Left lung (tissue), 10 donors: ENCODE data around the gene TSPAN9. TPM values are rescaled to one million over a fixed set of nuclear protein-coding genes. Genes with fewer than 3 reads are reported as not detected.

Source experiments
- ATAC-seq: fragments of 200-7000 bp; cut with Tn5 transposase; one replicate; pipeline ENCODE4 v1.9.1; 2020; ENCODE audit warnings: moderate library complexity
- DNase-seq, 4 donors: peaks; one replicate each; pipeline ENCODE4 v3.0.0-alpha.2; 2013 to 2020
- H3K27ac ChIP-seq, 2 donors: fragments of 200-600 bp; sonication (generic) in 1 of 2; one replicate each; pipeline versions ENCODE4 v1.5.0 to v1.8.0; 2020 to 2021
- H3K27me3 ChIP-seq, 2 donors: fragments of 200-600 bp; sonication (generic) in 1 of 2; one replicate each; pipeline versions ENCODE4 v1.5.0 to v1.8.0; 2020 to 2021
- H3K36me3 ChIP-seq, 2 donors: fragments of 200-600 bp; sonication (generic) in 1 of 2; one replicate each; pipeline versions ENCODE4 v1.5.0 to v1.8.0; 2020 to 2021
- H3K4me1 ChIP-seq, 2 donors: fragments of 200-600 bp; one replicate each; pipeline ENCODE4 v1.8.0; 2021
- H3K4me3 ChIP-seq, 2 donors: fragments of 200-600 bp; sonication (generic) in 1 of 2; one replicate each; pipeline versions ENCODE4 v1.5.0 to v1.8.0; 2020 to 2021; ENCODE audit warnings: mild to moderate bottlenecking in 1 of 2
- H3K9me3 ChIP-seq, 2 donors: fragments of 200-600 bp; sonication (generic) in 1 of 2; one replicate each; pipeline versions ENCODE4 v1.5.0 to v1.8.0; 2020 to 2021
- intact Hi-C, 2 donors: fragments of 100-400 bp; cut with DNase I; formaldehyde crosslinking; loops; one replicate each; pipeline versions ENCODE4 v1.11.2 to v1.14.2; 2022
- polyA plus RNA-seq, 6 donors: library from polyadenylated mRNA; unstranded; fragments of 120-200 nt; gene quantifications; one replicate each; pipeline ENCODE4 v1.2.1, GENCODE V29; 2013; ENCODE audit not compliant: insufficient read length in 6 of 6
- total RNA-seq, 2 donors: library from RNA; stranded (reverse); fragmentation: NEBNext Ultra II Directional; extraction: Animal tissue kit (Norgen Biotek cat#: 25700); gene quantifications; one replicate each; pipeline ENCODE4 v1.2.1, GENCODE V29; 2021
- TF ChIP-seq, protein P1 (sequence below), 2 donors: fragments of 200-600 bp; sonication (generic) in 1 of 2; IDR thresholded peaks; one replicate each; pipeline versions ENCODE4 v1.5.0 to v1.8.0; 2021; ENCODE audit warnings: antibody characterized with exemption in 2 of 2
- donor health status: DM: no; HTN: yes; CAD: no.
- donor health status: DM: no; HTN: no; CAD: no.

TSPAN9 gene
- total and polyA plus RNA-seq, 8 donors, result 35.6 to 98.6 (median 81.3) TPM

DNA sequence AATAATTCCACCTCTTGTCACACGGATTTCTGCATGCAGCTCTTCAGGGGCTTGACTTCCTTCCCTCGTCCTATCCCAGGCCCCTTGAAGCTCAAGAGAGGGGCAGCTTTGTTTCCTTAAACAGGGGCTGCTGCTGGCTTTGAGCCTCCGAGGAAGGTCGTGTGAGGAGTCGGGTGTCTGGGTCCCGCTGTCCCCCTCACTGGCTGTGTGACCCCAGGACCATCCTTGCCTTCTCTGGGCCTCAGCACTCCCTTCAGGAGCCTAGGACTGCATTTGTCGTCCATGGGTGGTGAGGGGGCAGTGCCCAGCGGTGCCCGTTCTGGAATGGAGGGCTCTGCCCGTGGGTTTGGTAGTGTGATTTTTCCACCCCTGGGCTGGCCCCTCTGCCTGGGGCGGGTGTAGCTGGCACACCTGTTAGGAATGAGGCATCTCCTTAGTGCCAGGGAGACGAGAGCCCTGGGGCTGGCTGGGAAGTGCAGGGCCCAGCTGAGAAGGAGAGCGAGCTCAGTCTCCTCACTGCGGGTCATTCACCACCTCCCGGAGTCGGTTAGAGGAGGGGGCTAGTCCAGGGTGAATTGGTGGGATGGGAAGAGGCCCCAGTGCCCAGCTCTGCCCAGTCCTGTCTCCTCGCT is 60.8 kb downstream of the TSPAN9 start:
- Histone ChIP-seq H3K4me3 (no peak overlapping the region), H3K4me1 (peaks cover 11 to 29% of the 10 kb centered on the region in 2 donors), H3K9me3 (no peaks in the 10 kb centered on the region), H3K27ac (no peak overlapping the region), H3K36me3 (no peaks in the 10 kb centered on the region), H3K27me3 (peaks cover 0 to 13% of the 10 kb centered on the region in 2 donors)
- DNase-seq (no peak), ATAC-seq (no peak)
- TF ChIP-seq, protein P1, sequence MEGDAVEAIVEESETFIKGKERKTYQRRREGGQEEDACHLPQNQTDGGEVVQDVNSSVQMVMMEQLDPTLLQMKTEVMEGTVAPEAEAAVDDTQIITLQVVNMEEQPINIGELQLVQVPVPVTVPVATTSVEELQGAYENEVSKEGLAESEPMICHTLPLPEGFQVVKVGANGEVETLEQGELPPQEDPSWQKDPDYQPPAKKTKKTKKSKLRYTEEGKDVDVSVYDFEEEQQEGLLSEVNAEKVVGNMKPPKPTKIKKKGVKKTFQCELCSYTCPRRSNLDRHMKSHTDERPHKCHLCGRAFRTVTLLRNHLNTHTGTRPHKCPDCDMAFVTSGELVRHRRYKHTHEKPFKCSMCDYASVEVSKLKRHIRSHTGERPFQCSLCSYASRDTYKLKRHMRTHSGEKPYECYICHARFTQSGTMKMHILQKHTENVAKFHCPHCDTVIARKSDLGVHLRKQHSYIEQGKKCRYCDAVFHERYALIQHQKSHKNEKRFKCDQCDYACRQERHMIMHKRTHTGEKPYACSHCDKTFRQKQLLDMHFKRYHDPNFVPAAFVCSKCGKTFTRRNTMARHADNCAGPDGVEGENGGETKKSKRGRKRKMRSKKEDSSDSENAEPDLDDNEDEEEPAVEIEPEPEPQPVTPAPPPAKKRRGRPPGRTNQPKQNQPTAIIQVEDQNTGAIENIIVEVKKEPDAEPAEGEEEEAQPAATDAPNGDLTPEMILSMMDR (IDR thresholded peaks at IDR 0.05), result no peak
- intact Hi-C loops, result loop anchor here (5.0 to 10.0 kb wide), 3 partner anchors 67 to 137 kb away; no protein-coding TSS in a partner anchor

DNA sequence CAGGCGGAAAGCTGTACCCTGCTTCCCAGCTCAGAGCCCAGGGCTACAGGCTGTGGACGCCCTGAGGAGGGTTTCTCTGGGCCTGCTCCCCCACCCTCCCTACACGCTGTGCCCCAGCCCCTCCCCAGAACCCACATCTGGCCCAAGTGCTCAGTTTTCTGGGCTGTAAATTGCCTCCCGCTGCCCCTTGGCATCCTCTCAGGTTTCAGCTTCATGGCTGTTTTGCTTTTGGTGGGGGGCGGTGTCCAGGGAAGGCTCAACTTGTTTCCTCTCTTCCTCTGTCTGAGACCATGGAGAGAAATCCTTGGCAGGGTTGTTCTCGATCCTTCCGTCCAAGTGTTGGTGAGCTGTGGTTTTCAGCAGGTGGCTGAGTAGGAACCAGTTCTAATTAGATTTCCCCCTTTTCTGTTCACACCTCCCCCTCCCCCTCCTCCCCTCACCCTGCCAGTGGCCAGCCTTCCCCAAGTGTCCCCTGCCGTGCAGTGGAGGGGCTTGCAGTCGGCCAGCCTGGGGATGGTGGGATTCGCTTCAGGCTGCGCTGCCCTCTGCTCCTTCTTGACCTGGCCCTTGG is 61.8 kb downstream of the TSPAN9 start:
- no peaks in the 10 kb centered on the region for H3K36me3 ChIP-seq
- no peak overlapping the region for H3K4me3 ChIP-seq
- H3K9me3 ChIP-seq, result no peaks in the 10 kb centered on the region
- H3K4me1 ChIP-seq, result peaks cover 8 to 20% of the 10 kb centered on the region in 2 donors
- TF ChIP-seq, protein P1 (IDR thresholded peaks at IDR 0.05), result no peak
- DNase-seq (no peak), ATAC-seq (no peak)
- intact Hi-C loops, result loop anchor here (5.0 to 10.0 kb wide), 3 partner anchors 66 to 136 kb away; no protein-coding TSS in a partner anchor
- H3K27ac ChIP-seq, result no peak overlapping the region
- H3K27me3 ChIP-seq, result peaks cover 0 to 3% of the 10 kb centered on the region in 2 donors

DNA sequence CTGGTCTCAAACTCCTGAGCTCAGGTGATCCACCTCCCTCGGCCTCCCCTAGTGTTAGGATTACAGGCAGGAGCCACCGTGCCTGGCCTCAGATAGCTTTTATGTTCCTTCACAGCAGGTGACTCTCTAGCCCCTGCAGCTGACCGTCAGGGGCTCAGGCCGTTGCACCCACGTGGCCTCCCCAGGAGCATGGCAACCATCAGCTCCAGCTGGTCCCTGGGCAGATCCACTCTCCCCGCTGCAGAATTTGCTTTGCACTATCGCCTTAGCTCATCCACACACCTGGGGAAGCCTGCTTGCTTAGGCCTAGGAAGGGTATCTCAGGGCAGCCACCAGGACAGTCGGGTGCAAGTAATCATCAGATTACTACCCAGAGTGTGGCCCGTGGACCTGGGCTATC is 62.6 kb downstream of the TSPAN9 start:
- H3K4me1 ChIP-seq, result peaks cover 8 to 20% of the 10 kb centered on the region in 2 donors
- no peaks in the 10 kb centered on the region for H3K36me3 ChIP-seq
- no peaks in the 10 kb centered on the region for H3K9me3 ChIP-seq
- ATAC-seq (no peak), DNase-seq (no peak)
- TF ChIP-seq, protein P1 (IDR thresholded peaks at IDR 0.05), result no peak
- no peak overlapping the region for H3K27ac ChIP-seq
- H3K4me3 ChIP-seq, result no peak overlapping the region
- intact Hi-C loops, result loop anchor here (5.0 to 10.0 kb wide), 3 partner anchors 65 to 135 kb away; no protein-coding TSS in a partner anchor
- peaks cover 0 to 3% of the 10 kb centered on the region in 2 donors for H3K27me3 ChIP-seq

DNA sequence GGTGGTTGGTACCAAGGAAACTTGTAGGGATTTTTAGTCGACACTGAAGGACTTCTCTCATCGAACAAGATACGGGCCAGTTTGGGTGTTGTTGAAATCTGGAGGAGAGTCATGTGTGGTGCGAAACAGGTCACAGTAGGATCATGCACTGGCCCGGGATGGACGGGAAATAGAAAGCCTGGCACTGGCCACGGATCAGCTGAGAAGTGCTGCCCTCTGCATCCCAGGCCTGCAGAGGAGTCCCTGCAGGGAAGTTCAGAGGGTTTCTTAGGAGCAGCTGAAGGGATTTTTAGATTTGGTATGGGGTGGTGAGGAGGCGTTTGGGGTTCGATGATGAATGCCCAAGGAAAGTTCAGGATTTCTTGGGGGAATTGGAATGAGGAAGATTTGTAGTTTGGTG is 63.1 kb downstream of the TSPAN9 start:
- intact Hi-C loops, result no loop called here
- peaks cover 0 to 3% of the 10 kb centered on the region in 2 donors for H3K27me3 ChIP-seq
- no peak overlapping the region for H3K4me3 ChIP-seq
- H3K27ac ChIP-seq, result no peak overlapping the region
- H3K4me1 ChIP-seq, result peaks cover 8 to 20% of the 10 kb centered on the region in 2 donors
- no peaks in the 10 kb centered on the region for H3K36me3 ChIP-seq
- ATAC-seq, result no peak
- TF ChIP-seq, protein P1 (IDR thresholded peaks at IDR 0.05), result no peak
- DNase-seq, result no peak
- H3K9me3 ChIP-seq, result no peaks in the 10 kb centered on the region
